ENCODE data around the gene C10orf53. TPM values are rescaled to one million over a fixed set of nuclear protein-coding genes. Genes with fewer than 3 reads are reported as not detected.

C10orf53 gene
- total and polyA plus RNA-seq, 2 of the 8 experiments (the other 6 are each of a cell fraction or from before 2014, with no cell fraction given): not detected

DNA sequence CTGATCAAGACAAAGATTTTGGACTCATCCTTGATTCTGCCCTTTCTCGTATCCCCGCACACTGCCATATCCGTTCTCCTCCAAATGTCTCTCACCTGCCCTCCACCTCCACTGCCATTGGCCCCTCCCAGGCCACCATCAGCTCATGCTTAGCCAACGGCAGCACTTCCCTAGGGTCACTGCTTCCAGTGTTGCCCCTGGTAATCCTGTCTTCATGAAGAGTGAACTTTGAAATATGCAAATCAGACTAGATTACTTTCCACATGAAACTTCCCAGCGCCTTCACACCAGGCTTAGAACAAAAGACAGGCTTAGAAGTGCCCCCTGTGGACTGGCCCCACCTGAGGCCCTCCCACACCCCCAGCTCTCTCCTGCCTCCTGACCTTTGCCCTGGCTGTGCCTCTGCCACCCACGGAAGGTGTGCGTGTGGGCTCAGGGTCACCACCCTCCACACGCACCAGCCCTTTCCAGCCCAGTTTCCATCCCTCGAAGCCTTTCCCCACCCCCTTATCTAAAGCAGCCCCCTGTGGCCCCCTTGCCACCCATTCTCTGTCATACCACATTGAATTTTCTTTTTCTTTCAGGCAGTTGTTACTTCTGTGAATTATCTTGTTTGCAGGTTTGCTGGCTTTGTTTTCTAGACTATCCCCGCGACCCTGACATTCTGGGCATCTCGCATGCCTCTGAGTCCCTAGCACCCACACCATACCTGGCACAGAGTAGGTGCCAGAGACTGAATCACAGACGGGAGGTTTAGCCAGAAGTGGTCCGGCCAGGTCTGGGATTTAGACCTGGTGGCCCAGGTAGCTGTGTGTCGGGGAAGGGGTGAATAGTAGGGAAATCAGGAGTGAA, 26.8 kb upstream of the C10orf53 start:
- H4K20me1 ChIP-seq (replicated peaks in 1 of 2; ENCODE audit: control insufficient read depth in 1 of 2, insufficient read depth in 2 of 2, low read length in 2 of 2): no peaks in the 10 kb centered on the region
- TF ChIP-seq KDM5A (IDR thresholded peaks at IDR 0.05; ENCODE audit: low read length) (no peak), CTBP2 (IDR thresholded peaks at IDR 0.05; ENCODE audit: borderline replicate concordance, insufficient read depth, insufficient read length, low read length) (no peak)
- no peak overlapping the region for H3K9ac ChIP-seq (replicated peaks in 1 of 4; ENCODE audit: extremely low read depth in 1 of 4, low read depth in 3 of 4, low read length in 3 of 4)
- H3K56ac ChIP-seq (replicated peaks; ENCODE audit: insufficient read length, low read depth, low read length): no peak overlapping the region
- H2BK20ac ChIP-seq (ENCODE audit: low read length): no peak overlapping the region
- H3K9me3 ChIP-seq (ENCODE audit: insufficient read depth in 2 of 2, low read depth in 1 of 2, low read length in 1 of 2): no peaks in the 10 kb centered on the region
- H3K23ac ChIP-seq (ENCODE audit: insufficient read length): no peak overlapping the region
- H3K4me1 ChIP-seq (replicated peaks in 1 of 4; ENCODE audit: control insufficient read depth in 3 of 4, insufficient read depth in 4 of 4, low read length in 3 of 4): peaks cover 0 to 4% (median 1%) of the 10 kb centered on the region in 4 experiments; a peak in 3 of 7 replicates
- no peak overlapping the region for H2BK120ac ChIP-seq (replicated peaks; ENCODE audit: low read depth, low read length)
- H3K4ac ChIP-seq (replicated peaks; ENCODE audit: insufficient read length, low read depth, low read length): no peak overlapping the region
- DNase-seq (ENCODE audit: low read depth in 1 of 2, low spot score in 2 of 2) (peak in 1 of 2 experiments; percentile 26), FAIRE-seq (no peak)
- no peak overlapping the region for H2BK5ac ChIP-seq (ENCODE audit: low read depth, low read length)
- H3K18ac ChIP-seq (ENCODE audit: extremely low read depth, low read length): no peak overlapping the region; the same call in 1 of the 2 replicates
- POLR2A ChIA-PET (ENCODE audit: partially characterized antibody): no interaction called here
- H3K4me3 ChIP-seq (ENCODE audit: extremely low read depth in 1 of 4, insufficient read depth in 2 of 4, low read depth in 3 of 4, low read length in 4 of 4): no peak overlapping the region
- no peak overlapping the region for H2AFZ ChIP-seq (ENCODE audit: low read length)
- no peak overlapping the region for H4K8ac ChIP-seq (ENCODE audit: extremely low read depth, insufficient read depth, low read length)
- H3K4me2 ChIP-seq (ENCODE audit: insufficient read depth in 1 of 2, low read depth in 2 of 2, low read length in 2 of 2): no peak overlapping the region
- H3K36me3 ChIP-seq (ENCODE audit: control insufficient read depth in 2 of 4, insufficient read depth in 4 of 4, low read length in 3 of 4): no peaks in the 10 kb centered on the region
- H3K14ac ChIP-seq (ENCODE audit: insufficient read length): no peak overlapping the region
- no peak overlapping the region for H2BK15ac ChIP-seq (ENCODE audit: low read length)
- CTCF ChIA-PET (ENCODE audit: partially characterized antibody): interaction anchor here (1.0 to 1.7 kb wide), 4 partner anchors 10 to 33 kb away, joined by 3 to 5 read pairs (median 4); no protein-coding TSS in a partner anchor
- no peak overlapping the region for H4K5ac ChIP-seq (ENCODE audit: insufficient read length, low read depth, low read length)
- H3K27me3 ChIP-seq (replicated peaks in 1 of 4; ENCODE audit: control insufficient read depth in 3 of 4, extremely low read depth in 1 of 4, insufficient read depth in 3 of 4, low read length in 3 of 4): peaks cover 0 to 2% (median 0%) of the 10 kb centered on the region in 4 experiments; a peak in 2 of 7 replicates
- no peak overlapping the region for H4K91ac ChIP-seq (replicated peaks; ENCODE audit: insufficient read length, low read length)
- no peak overlapping the region for H3K27ac ChIP-seq (ENCODE audit: low read depth, low read length)
- H2BK12ac ChIP-seq (ENCODE audit: low read depth, low read length): no peak overlapping the region
- no peaks in the 10 kb centered on the region for H3K79me2 ChIP-seq (ENCODE audit: control insufficient read depth in 1 of 2, insufficient read depth in 2 of 2, low read length in 2 of 2)
- no peak overlapping the region for H2AK5ac ChIP-seq (ENCODE audit: low read depth, low read length)
- no peaks in the 10 kb centered on the region for H3K23me2 ChIP-seq (ENCODE audit: low read depth, low read length)
- 83% methylated on average over 15 of the region's 15 CpGs; no CpG with 5 or more reads in 1 of the 2 experiments for WGBS, 2 experiments (ENCODE audit: extremely low coverage in 1 of 2, insufficient coverage in 1 of 2, insufficient read length in 1 of 2, insufficient replicate concordance in 2 of 2, low coverage in 1 of 2, low lambda C conversion rate in 2 of 2, missing lambda C conversion rate in 1 of 2)
- no peaks in the 10 kb centered on the region for H3K79me1 ChIP-seq (ENCODE audit: low read depth, low read length)
